ENCODE data around the gene SULT4A1. TPM values are rescaled to one million over a fixed set of nuclear protein-coding genes. Genes with fewer than 3 reads are reported as not detected.

Gene SULT4A1
- total RNA-seq, 1 experiment from 2014 or later = 12.6 TPM

DNA sequence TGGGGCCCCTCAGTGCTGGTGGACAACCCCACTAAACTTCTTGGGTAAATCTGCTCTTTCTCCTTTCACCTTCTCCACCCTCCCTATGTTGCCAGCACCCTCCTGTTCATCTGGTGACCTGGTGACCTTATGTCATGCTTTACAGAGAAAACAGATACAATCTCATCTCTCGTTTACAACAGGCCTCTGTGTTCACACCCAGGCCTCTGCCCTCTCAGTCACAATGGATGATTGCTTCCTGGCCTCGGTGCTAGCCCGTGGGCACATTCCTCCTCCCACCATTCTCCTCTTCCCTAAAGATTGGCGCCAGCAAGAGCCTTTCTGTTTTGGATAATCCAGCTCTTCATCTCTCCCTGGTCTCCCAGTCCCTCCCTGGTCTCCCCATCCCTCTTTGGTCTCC lies 49.0 kb upstream of the SULT4A1 start:
- H3K4me3 Mint-ChIP-seq = no peak overlapping the region
- DNase-seq (ENCODE audit: low spot score) = no peak
- CTCF ChIA-PET = interaction anchor here (0.7 to 2.4 kb wide), 4 partner anchors 10 to 35 kb away, joined by 3 to 10 read pairs (median 4); no protein-coding TSS in a partner anchor
- ATAC-seq = no peak
- H3K27ac Mint-ChIP-seq = no peak overlapping the region
- H3K36me3 Mint-ChIP-seq = no peaks in the 10 kb centered on the region
- TF ChIP-seq JAZF1 (CRISPR knock-in tag; IDR thresholded peaks at IDR 0.05) = no peak
- no peak for TF ChIP-seq HMGA2 (CRISPR knock-in tag; IDR thresholded peaks at IDR 0.05)
- no peak for TF ChIP-seq ZNF219 (CRISPR knock-in tag; IDR thresholded peaks at IDR 0.05; ENCODE audit: borderline replicate concordance)
- TF ChIP-seq NR1H2 (CRISPR knock-in tag; IDR thresholded peaks at IDR 0.05) = no peak
- TF ChIP-seq E2F4 (CRISPR knock-in tag; IDR thresholded peaks at IDR 0.05; ENCODE audit: borderline replicate concordance, low read depth) = no peak
- TF ChIP-seq NFYB (CRISPR knock-in tag; conservative IDR thresholded peaks at IDR 0.05; ENCODE audit: low read depth) = no peak
- TF ChIP-seq, protein P1, sequence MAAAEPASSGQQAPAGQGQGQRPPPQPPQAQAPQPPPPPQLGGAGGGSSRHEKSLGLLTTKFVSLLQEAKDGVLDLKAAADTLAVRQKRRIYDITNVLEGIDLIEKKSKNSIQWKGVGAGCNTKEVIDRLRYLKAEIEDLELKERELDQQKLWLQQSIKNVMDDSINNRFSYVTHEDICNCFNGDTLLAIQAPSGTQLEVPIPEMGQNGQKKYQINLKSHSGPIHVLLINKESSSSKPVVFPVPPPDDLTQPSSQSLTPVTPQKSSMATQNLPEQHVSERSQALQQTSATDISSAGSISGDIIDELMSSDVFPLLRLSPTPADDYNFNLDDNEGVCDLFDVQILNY (CRISPR knock-in tag; IDR thresholded peaks at IDR 0.05) = no peak
- TF ChIP-seq ELF4 (CRISPR knock-in tag; IDR thresholded peaks at IDR 0.05; ENCODE audit: low read depth) = no peak
- TF ChIP-seq, protein P2, sequence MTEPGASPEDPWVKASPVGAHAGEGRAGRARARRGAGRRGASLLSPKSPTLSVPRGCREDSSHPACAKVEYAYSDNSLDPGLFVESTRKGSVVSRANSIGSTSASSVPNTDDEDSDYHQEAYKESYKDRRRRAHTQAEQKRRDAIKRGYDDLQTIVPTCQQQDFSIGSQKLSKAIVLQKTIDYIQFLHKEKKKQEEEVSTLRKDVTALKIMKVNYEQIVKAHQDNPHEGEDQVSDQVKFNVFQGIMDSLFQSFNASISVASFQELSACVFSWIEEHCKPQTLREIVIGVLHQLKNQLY (CRISPR knock-in tag; IDR thresholded peaks at IDR 0.05) = no peak
- no peak for TF ChIP-seq ZNF263 (CRISPR knock-in tag; IDR thresholded peaks at IDR 0.05; ENCODE audit: low read depth)
- no peak for TF ChIP-seq ZNF317 (CRISPR knock-in tag; IDR thresholded peaks at IDR 0.05; ENCODE audit: borderline replicate concordance, low read depth)
- TF ChIP-seq GTF2I (CRISPR knock-in tag; conservative IDR thresholded peaks at IDR 0.05) = no peak
- no peak for TF ChIP-seq ZNF512 (CRISPR knock-in tag; IDR thresholded peaks at IDR 0.05; ENCODE audit: borderline replicate concordance)
- no peak for TF ChIP-seq EMX1 (CRISPR knock-in tag; IDR thresholded peaks at IDR 0.05)
- no peak for TF ChIP-seq ZNF138 (CRISPR knock-in tag; conservative IDR thresholded peaks at IDR 0.05)
- no peak for TF ChIP-seq NFE2L1 (CRISPR knock-in tag; IDR thresholded peaks at IDR 0.05)
- TF ChIP-seq ZNF232 (CRISPR knock-in tag; IDR thresholded peaks at IDR 0.05) = no peak
- no peak for TF ChIP-seq OVOL2 (CRISPR knock-in tag; IDR thresholded peaks at IDR 0.05; ENCODE audit: borderline replicate concordance)
- TF ChIP-seq TEAD1 (CRISPR knock-in tag; IDR thresholded peaks at IDR 0.05) = no peak
- POLR2A ChIA-PET = no interaction called here
- H3K4me1 Mint-ChIP-seq = peaks cover 11% of the 10 kb centered on the region
- peaks cover 26% of the 10 kb centered on the region for H3K27me3 Mint-ChIP-seq (ENCODE audit: low read depth)
- peaks cover 20% of the 10 kb centered on the region for H3K9me3 Mint-ChIP-seq

GRCh38 chr22:43910178-43910695 lies 47.9 kb upstream of the SULT4A1 start:
- H3K36me3 Mint-ChIP-seq = no peaks in the 10 kb centered on the region
- H3K27ac Mint-ChIP-seq = no peak overlapping the region
- DNase-seq (ENCODE audit: low spot score) (no peak), ATAC-seq (no peak)
- ChIA-PET CTCF (interaction anchor here (1.2 to 2.4 kb wide), 3 partner anchors 12 to 35 kb away, joined by 3 to 10 read pairs (median 8); no protein-coding TSS in a partner anchor), POLR2A (no interaction called here)
- TF ChIP-seq FOXP1 (CRISPR knock-in tag; IDR thresholded peaks at IDR 0.05; ENCODE audit: borderline replicate concordance) (no peak), OVOL2 (CRISPR knock-in tag; IDR thresholded peaks at IDR 0.05; ENCODE audit: borderline replicate concordance) (no peak), RELA (CRISPR knock-in tag; IDR thresholded peaks at IDR 0.05; ENCODE audit: borderline replicate concordance) (no peak), ZNF416 (CRISPR knock-in tag; IDR thresholded peaks at IDR 0.05) (no peak)
- H3K4me1 Mint-ChIP-seq = peaks cover 11% of the 10 kb centered on the region
- no peak overlapping the region for H3K4me3 Mint-ChIP-seq
- peaks cover 15% of the 10 kb centered on the region for H3K9me3 Mint-ChIP-seq
- H3K27me3 Mint-ChIP-seq (ENCODE audit: low read depth) = peaks cover 26% of the 10 kb centered on the region

Measured in WTC11 (cell line).